Measurements from ENCODE around the gene APOBEC3G. TPM values are rescaled to one million over a fixed set of nuclear protein-coding genes. Genes with fewer than 3 reads are reported as not detected.

Gene APOBEC3G
- total and polyA plus RNA-seq, 8 donors, result 0.45 to 19.6 (median 5.0) TPM; not detected in 1

- peaks cover 0 to 26% (median 21%) of the 10 kb centered on the region in 4 donors for H3K36me3 ChIP-seq
- 75 to 83% (median 81%) methylated on average over 7 to 9 of the region's 9 CpGs for WGBS, 5 donors
- no peak overlapping the region for H3K4me3 ChIP-seq
- H3K9me3 ChIP-seq, result no peaks in the 10 kb centered on the region
- peaks cover 6 to 16% (median 12%) of the 10 kb centered on the region in 4 donors for H3K4me1 ChIP-seq
- no peak overlapping the region for H3K27ac ChIP-seq
- TF ChIP-seq POLR2AphosphoS5 (IDR thresholded peaks at IDR 0.05), result no peak
- H3K27me3 ChIP-seq, result no peaks in the 10 kb centered on the region
- intact Hi-C loops (cut with DNase I; ENCODE audit: low total_unique reads), result no loop called here
- no peak for DNase-seq
Observed at GRCh38 chr22:39080052-39080762, 3.1 kb downstream of the APOBEC3G start.

- intact Hi-C loops (cut with DNase I; ENCODE audit: low total_unique reads), result no loop called here
- no peaks in the 10 kb centered on the region for H3K9me3 ChIP-seq
- no peak overlapping the region for H3K4me3 ChIP-seq
- 84 to 90% (median 90%) methylated on average over 12 of the region's 12 CpGs for WGBS, 5 donors
- TF ChIP-seq POLR2AphosphoS5 (IDR thresholded peaks at IDR 0.05) (no peak), CTCF (IDR thresholded peaks at IDR 0.05) (no peak), POLR2A (IDR thresholded peaks at IDR 0.05) (no peak), EP300 (IDR thresholded peaks at IDR 0.05) (no peak)
- peaks cover 0 to 26% (median 21%) of the 10 kb centered on the region in 4 donors for H3K36me3 ChIP-seq
- peaks cover 6 to 16% (median 12%) of the 10 kb centered on the region in 4 donors for H3K4me1 ChIP-seq
- H3K27me3 ChIP-seq, result no peaks in the 10 kb centered on the region
- no peak for DNase-seq
- H3K27ac ChIP-seq, result no peak overlapping the region
Observed at GRCh38 chr22:39081016-39081415, 3.9 kb downstream of the APOBEC3G start.

- Histone ChIP-seq H3K36me3 (peaks cover 0 to 30% (median 21%) of the 10 kb centered on the region in 4 donors), H3K27me3 (no peaks in the 10 kb centered on the region), H3K4me1 (peaks cover 6 to 16% (median 11%) of the 10 kb centered on the region in 4 donors), H3K27ac (no peak overlapping the region), H3K4me3 (no peak overlapping the region), H3K9me3 (no peaks in the 10 kb centered on the region)
- WGBS, 5 donors, result 74 to 81% (median 75%) methylated on average over 8 of the region's 8 CpGs
- intact Hi-C loops (cut with DNase I; ENCODE audit: low total_unique reads), result no loop called here
- DNase-seq, result no peak
- TF ChIP-seq EP300 (IDR thresholded peaks at IDR 0.05) (no peak), CTCF (IDR thresholded peaks at IDR 0.05) (no peak), POLR2AphosphoS5 (IDR thresholded peaks at IDR 0.05) (no peak)
Observed at GRCh38 chr22:39081598-39081997, 4.5 kb downstream of the APOBEC3G start.

- no peak overlapping the region for H3K4me3 ChIP-seq
- 77 to 84% (median 82%) methylated on average over 12 to 14 of the region's 14 CpGs for WGBS, 5 donors
- H3K9me3 ChIP-seq, result no peaks in the 10 kb centered on the region
- no peak for TF ChIP-seq POLR2AphosphoS5 (IDR thresholded peaks at IDR 0.05)
- TF ChIP-seq CTCF (IDR thresholded peaks at IDR 0.05), result no peak
- no peak for TF ChIP-seq EP300 (IDR thresholded peaks at IDR 0.05)
- TF ChIP-seq POLR2A (IDR thresholded peaks at IDR 0.05), result no peak
- H3K27me3 ChIP-seq, result no peaks in the 10 kb centered on the region
- peaks cover 0 to 9% (median 7%) of the 10 kb centered on the region in 4 donors for H3K4me1 ChIP-seq
- H3K27ac ChIP-seq, result no peak overlapping the region
- peaks cover 0 to 30% (median 21%) of the 10 kb centered on the region in 4 donors for H3K36me3 ChIP-seq
- intact Hi-C loops (cut with DNase I; ENCODE audit: low total_unique reads), result no loop called here
- no peak for DNase-seq
Observed at GRCh38 chr22:39083212-39084165, 6.4 kb downstream of the APOBEC3G start.
